GM12878 (cell line): Measurements from ENCODE around the gene GLP1R. TPM values are rescaled to one million over a fixed set of nuclear protein-coding genes. Genes with fewer than 3 reads are reported as not detected.

ENCODE experiments used
- BCL11A ChIP-seq: IDR thresholded peaks from 2 replicates; pipeline ENCODE4 v1.6.1; 2011; ENCODE audit warnings: low read depth, low read length
- BHLHE40 ChIP-seq, 2 experiments: fragments of 450-650 bp in 1 of 2; IDR thresholded peaks; 2 replicates each; pipeline ENCODE4 v1.6.1; 2011 to 2017; ENCODE audit warnings: low read depth in 2 of 2, borderline replicate concordance in 1 of 2, improper control_type of control experiment in 1 of 2, low read length in 1 of 2, mild to moderate bottlenecking in 1 of 2
- BRCA1 ChIP-seq: IDR thresholded peaks from 2 replicates; pipeline ENCODE4 v1.6.1; 2011; ENCODE audit warnings: low read depth, low read length, improper control_type of control experiment
- CHD2 ChIP-seq: IDR thresholded peaks from 2 replicates; pipeline ENCODE4 v1.6.1; 2011; ENCODE audit warnings: low read depth, low read length, improper control_type of control experiment, borderline replicate concordance
- CREM ChIP-seq: IDR thresholded peaks from 2 replicates; pipeline ENCODE4 v1.6.1; 2014; ENCODE audit warnings: antibody characterized with exemption, low read depth
- E2F4 ChIP-seq: IDR thresholded peaks from 2 replicates; pipeline ENCODE4 v1.6.1; 2012; ENCODE audit warnings: low read depth, low read length, improper control_type of control experiment
- EP300 ChIP-seq, 2 experiments: fragments of 150-350 bp in 1 of 2; IDR thresholded peaks; 2 replicates each; pipeline ENCODE4 v1.6.1; 2011 to 2012; ENCODE audit warnings: low read depth in 2 of 2, low read length in 2 of 2, borderline replicate concordance in 1 of 2, improper control_type of control experiment in 1 of 2, inconsistent platforms in 1 of 2; ENCODE audit not compliant: control insufficient read depth in 1 of 2
- FOS ChIP-seq: IDR thresholded peaks from 3 replicates; pipeline ENCODE4 v1.6.1; 2011; ENCODE audit warnings: borderline replicate concordance; ENCODE audit not compliant: insufficient read length; ENCODE audit errors: extremely low read depth
- GATAD2B ChIP-seq: fragments of 450-650 bp; conservative IDR thresholded peaks from 2 replicates; pipeline ENCODE4 v1.6.1; 2017; ENCODE audit warnings: low read depth, mild to moderate bottlenecking, moderate library complexity
- HDGF ChIP-seq: fragments of 450-650 bp; IDR thresholded peaks from 2 replicates; pipeline ENCODE4 v1.6.1; 2016; ENCODE audit warnings: antibody characterized with exemption
- IKZF1 ChIP-seq: fragments of 450-650 bp; conservative IDR thresholded peaks from 2 replicates; pipeline ENCODE4 v1.6.1; 2017; ENCODE audit warnings: antibody characterized with exemption, mild to moderate bottlenecking
- IRF3 ChIP-seq: fragments of 450-650 bp; IDR thresholded peaks from 2 replicates; pipeline ENCODE4 v1.6.1; 2014; ENCODE audit warnings: mild to moderate bottlenecking
- MEF2B ChIP-seq: fragments of 450-650 bp; IDR thresholded peaks from 2 replicates; pipeline ENCODE4 v1.6.1; 2018; ENCODE audit warnings: mild to moderate bottlenecking, moderate library complexity; ENCODE audit not compliant: partially characterized antibody, poor library complexity, severe bottlenecking
- MTA3 ChIP-seq: IDR thresholded peaks from 2 replicates; pipeline ENCODE4 v1.6.1; 2012; ENCODE audit warnings: low read length, inconsistent platforms, borderline replicate concordance
- MXI1 ChIP-seq: fragments of 150-350 bp; IDR thresholded peaks from 2 replicates; pipeline ENCODE4 v1.6.1; 2011; ENCODE audit warnings: low read depth, mild to moderate bottlenecking, inconsistent platforms, low read length, improper control_type of control experiment
- NFXL1 ChIP-seq: fragments of 450-650 bp; IDR thresholded peaks from 2 replicates; pipeline ENCODE4 v1.6.1; 2017; ENCODE audit warnings: antibody characterized with exemption, mild to moderate bottlenecking, borderline replicate concordance
- NRF1 ChIP-seq: conservative IDR thresholded peaks from 2 replicates; pipeline ENCODE4 v1.6.1; 2011; ENCODE audit warnings: mild to moderate bottlenecking, low read depth, low read length, improper control_type of control experiment
- PAX5 ChIP-seq: IDR thresholded peaks from 2 replicates; pipeline ENCODE4 v1.6.1; 2011; ENCODE audit warnings: low read depth, low read length, borderline replicate concordance
- PML ChIP-seq: IDR thresholded peaks from 2 replicates; pipeline ENCODE4 v1.6.1; 2012; ENCODE audit warnings: low read length, inconsistent platforms
- POLR2AphosphoS5 ChIP-seq: IDR thresholded peaks from 2 replicates; pipeline ENCODE4 v1.6.1; 2011; ENCODE audit warnings: mild to moderate bottlenecking, low read length, inconsistent platforms
- SMARCA5 ChIP-seq: fragments of 450-650 bp; IDR thresholded peaks from 2 replicates; pipeline ENCODE4 v1.6.1; 2017; ENCODE audit warnings: mild to moderate bottlenecking
- SREBF1 ChIP-seq: IDR thresholded peaks from 2 replicates; pipeline ENCODE4 v1.6.1; 2012; ENCODE audit warnings: mild to moderate bottlenecking, low read length
- SUPT20H ChIP-seq: IDR thresholded peaks from 2 replicates; pipeline ENCODE4 v1.6.1; 2011; ENCODE audit warnings: low read depth, mild to moderate bottlenecking, low read length, moderate library complexity, borderline replicate concordance; ENCODE audit not compliant: control insufficient read depth
- TBL1XR1 ChIP-seq: IDR thresholded peaks from 2 replicates; pipeline ENCODE4 v1.6.1; 2012; ENCODE audit warnings: low read depth, low read length, improper control_type of control experiment
- YY1 ChIP-seq: IDR thresholded peaks from 2 replicates; pipeline ENCODE4 v1.6.1; 2011; ENCODE audit warnings: low read depth, mild to moderate bottlenecking, low read length
- ZNF622 ChIP-seq: fragments of 450-650 bp; IDR thresholded peaks from 2 replicates; pipeline ENCODE4 v1.6.1; 2017; ENCODE audit warnings: mild to moderate bottlenecking, inconsistent platforms
- polyA plus RNA-seq, 11 experiments: library from polyadenylated mRNA; depleted of rRNA in 4 of 11; unstranded in 6 of 11; stranded (reverse) in 5 of 11; fragments of >200 nt; fragmentation: Nextera tagmentation in 4 of 11; fragmentation: Illumina TruSeq in 1 of 11; extraction: Ambion mirVana in 4 of 11; extraction: Trizol in 1 of 11; gene quantifications; 1 replicate in 1 of 11; 2 replicates in 10 of 11; pipeline versions ENCODE4 v1.2.1 to v1.2.3, GENCODE V29; 2011 to 2016; ENCODE audit warnings: inconsistent platforms in 2 of 11, missing spikeins in 2 of 11, low read depth in 1 of 11
- total RNA-seq, 4 experiments: library from RNA; depleted of rRNA in 3 of 4; stranded (reverse); fragments of >200 nt in 3 of 4; fragmentation: Illumina TruSeq in 1 of 4; extraction: Trizol in 1 of 4; gene quantifications; 2 replicates each; pipeline versions ENCODE4 v1.2.1 to v1.2.3, GENCODE V29; 2013 to 2021
- TF ChIP-seq, protein P1 (sequence below), 3 experiments: IDR thresholded peaks in 2 of 3; conservative IDR thresholded peaks in 1 of 3; 2 replicates each; pipeline ENCODE4 v1.5.1; 2011; ENCODE audit warnings: low read depth in 3 of 3, low read length in 3 of 3, mild to moderate bottlenecking in 3 of 3, control low read depth in 2 of 3, moderate library complexity in 2 of 3, inconsistent platforms in 1 of 3, mixed read lengths in 1 of 3; ENCODE audit not compliant: control insufficient read depth in 2 of 3, insufficient read depth in 1 of 3; ENCODE audit errors: extremely low read depth in 1 of 3

Gene GLP1R
- total and polyA plus RNA-seq, 10 of the 15 experiments (the other 5 are each of a cell fraction or from before 2014, with no cell fraction given): 0.01 TPM; not detected in 9

DNA sequence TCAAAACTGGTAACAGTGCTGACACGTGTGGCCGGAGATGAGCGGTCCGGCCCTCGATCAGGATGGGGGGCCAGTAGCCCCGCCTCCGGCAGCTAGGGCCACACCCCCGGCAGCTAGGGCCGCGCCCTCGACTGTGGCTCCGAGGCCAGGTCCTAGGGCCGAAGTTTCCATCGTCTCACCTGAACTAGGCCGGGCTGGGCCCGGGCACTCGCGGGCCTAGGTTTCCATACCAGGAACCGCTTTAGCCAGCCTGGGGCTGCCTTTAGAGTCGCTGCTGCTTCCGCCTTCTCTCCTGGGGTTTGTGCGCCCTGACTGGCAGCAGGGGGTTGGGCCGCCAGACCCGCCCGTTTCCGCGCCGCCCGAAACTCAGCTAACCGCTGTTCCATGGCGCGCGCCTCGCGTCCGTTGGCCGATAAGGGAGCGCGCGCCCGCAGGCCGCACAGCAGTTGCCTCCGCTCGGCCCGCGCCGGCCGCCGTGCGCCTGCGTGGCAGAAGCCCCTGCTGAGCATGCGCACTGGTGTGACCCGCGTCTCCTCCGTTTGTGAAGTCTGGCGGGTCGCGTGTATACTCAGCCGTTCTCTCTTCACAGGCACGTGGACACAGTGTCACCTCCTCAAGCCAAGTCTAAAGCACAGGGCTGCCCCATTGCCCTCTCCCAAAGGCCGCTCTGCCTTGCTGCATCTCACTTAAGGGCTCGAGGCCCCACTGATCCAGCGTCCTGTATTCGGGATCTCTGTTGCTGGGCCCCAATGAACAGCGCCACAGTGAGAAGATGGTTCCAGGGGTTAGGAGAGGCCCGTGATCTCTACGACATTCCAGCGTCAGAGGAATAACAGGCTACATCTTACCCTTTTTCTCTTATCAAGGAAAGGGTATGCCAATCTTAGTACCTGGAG, 66.4 kb downstream of the GLP1R start, which contains the start of gene SAYSD1 (continued):
- TF ChIP-seq E2F4 (0 out of 2 replicates have a peak, but pooled peaks have one; percentile 9), NRF1 (peak; percentile 100), PML (no peak), BRCA1 (no peak), CHD2 (0 out of 2 replicates have a peak, but pooled peaks have one; percentile 31), MTA3 (no peak), IKZF1 (peak; percentile 100), BCL11A (no peak; the same call in 1 of the 2 replicates), MEF2B (peak; percentile 68), TBL1XR1 (no peak), FOS (no peak), GATAD2B (peak; percentile 94), SREBF1 (no peak), EP300 (IDR thresholded peaks at IDR 0.05; ENCODE audit: borderline replicate concordance in 1 of 2, control insufficient read depth in 1 of 2, low read depth in 2 of 2, low read length in 2 of 2) (0 out of 4 replicates have a peak, but pooled peaks of 1 of the 2 experiments have one; percentile 10), PAX5 (no peak), ZNF622 (no peak), POLR2AphosphoS5 (peak; percentile 45; the same call in 1 of the 2 replicates), NFXL1 (no peak), YY1 (no peak), MXI1 (peak; percentile 92), SMARCA5 (peak; percentile 66; the same call in 1 of the 2 replicates), IRF3 (no peak), SUPT20H (no peak), BHLHE40 (IDR thresholded peaks at IDR 0.05; ENCODE audit: borderline replicate concordance in 1 of 2, low read depth in 2 of 2, low read length in 1 of 2) (peak; percentile 78 to 86), HDGF (peak; percentile 53; the same call in 1 of the 2 replicates), CREM (0 out of 2 replicates have a peak, but pooled peaks have one; percentile 40)
- TF ChIP-seq, protein P1, sequence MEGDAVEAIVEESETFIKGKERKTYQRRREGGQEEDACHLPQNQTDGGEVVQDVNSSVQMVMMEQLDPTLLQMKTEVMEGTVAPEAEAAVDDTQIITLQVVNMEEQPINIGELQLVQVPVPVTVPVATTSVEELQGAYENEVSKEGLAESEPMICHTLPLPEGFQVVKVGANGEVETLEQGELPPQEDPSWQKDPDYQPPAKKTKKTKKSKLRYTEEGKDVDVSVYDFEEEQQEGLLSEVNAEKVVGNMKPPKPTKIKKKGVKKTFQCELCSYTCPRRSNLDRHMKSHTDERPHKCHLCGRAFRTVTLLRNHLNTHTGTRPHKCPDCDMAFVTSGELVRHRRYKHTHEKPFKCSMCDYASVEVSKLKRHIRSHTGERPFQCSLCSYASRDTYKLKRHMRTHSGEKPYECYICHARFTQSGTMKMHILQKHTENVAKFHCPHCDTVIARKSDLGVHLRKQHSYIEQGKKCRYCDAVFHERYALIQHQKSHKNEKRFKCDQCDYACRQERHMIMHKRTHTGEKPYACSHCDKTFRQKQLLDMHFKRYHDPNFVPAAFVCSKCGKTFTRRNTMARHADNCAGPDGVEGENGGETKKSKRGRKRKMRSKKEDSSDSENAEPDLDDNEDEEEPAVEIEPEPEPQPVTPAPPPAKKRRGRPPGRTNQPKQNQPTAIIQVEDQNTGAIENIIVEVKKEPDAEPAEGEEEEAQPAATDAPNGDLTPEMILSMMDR (IDR thresholded peaks at IDR 0.05 in 2 of 3, conservative IDR thresholded peaks at IDR 0.05 in 1 of 3; ENCODE audit: control insufficient read depth in 2 of 3, extremely low read depth in 1 of 3, insufficient read depth in 1 of 3, low read depth in 3 of 3, low read length in 3 of 3): no peak
